Activated T-cell treated with anti-CD3 and anti-CD28 coated beads, Interleukin-2, amount 50 U/mL, for 72 hours (primary cell): ENCODE data around the gene HSPBP1. TPM values are rescaled to one million over a fixed set of nuclear protein-coding genes. Genes with fewer than 3 reads are reported as not detected.

Experiments used
- ATAC-seq, 2 donors: fragments of 150-1000 bp; cut with Tn5 transposase; replicated peaks in 1 of 2; 2 replicates each; pipeline ENCODE4 v1.10.0; 2021; ENCODE audit warnings: moderate library complexity in 2 of 2, mild to moderate bottlenecking in 1 of 2
- DNase-seq, 2 donors: peaks; one replicate each; pipeline ENCODE4 v3.0.0; 2021 to 2022; ENCODE audit warnings: mixed read lengths in 1 of 2
- H3K27ac Mint-ChIP-seq: one replicate; pipeline ENCODE4 v1.8.0; 2022; ENCODE audit warnings: mild to moderate bottlenecking, moderate library complexity, mixed read lengths
- H3K27me3 Mint-ChIP-seq: one replicate; pipeline ENCODE4 v1.8.0; 2022; ENCODE audit warnings: low read depth, mixed read lengths
- H3K36me3 Mint-ChIP-seq, 2 donors: one replicate each; pipeline ENCODE4 v1.8.0; 2022; ENCODE audit warnings: mixed read lengths in 2 of 2, mild to moderate bottlenecking in 1 of 2; ENCODE audit not compliant: insufficient read depth in 2 of 2
- H3K4me1 Mint-ChIP-seq: one replicate; pipeline ENCODE4 v1.8.0; 2022; ENCODE audit warnings: low read depth, mixed read lengths
- H3K4me3 Mint-ChIP-seq, 2 donors: one replicate each; pipeline ENCODE4 v1.8.0; 2022; ENCODE audit warnings: mild to moderate bottlenecking in 2 of 2, mixed read lengths in 2 of 2, moderate library complexity in 2 of 2
- H3K9me3 Mint-ChIP-seq, 2 donors: one replicate each; pipeline ENCODE4 v1.8.0; 2022; ENCODE audit warnings: mixed read lengths in 2 of 2
- total RNA-seq, 2 donors: library from RNA; stranded (reverse); gene quantifications; one replicate each; pipeline ENCODE4 v1.2.3, GENCODE V29; 2022

The HSPBP1 gene
- total RNA-seq, 2 donors from 2014 or later = 23.9 to 31.1 TPM

DNA sequence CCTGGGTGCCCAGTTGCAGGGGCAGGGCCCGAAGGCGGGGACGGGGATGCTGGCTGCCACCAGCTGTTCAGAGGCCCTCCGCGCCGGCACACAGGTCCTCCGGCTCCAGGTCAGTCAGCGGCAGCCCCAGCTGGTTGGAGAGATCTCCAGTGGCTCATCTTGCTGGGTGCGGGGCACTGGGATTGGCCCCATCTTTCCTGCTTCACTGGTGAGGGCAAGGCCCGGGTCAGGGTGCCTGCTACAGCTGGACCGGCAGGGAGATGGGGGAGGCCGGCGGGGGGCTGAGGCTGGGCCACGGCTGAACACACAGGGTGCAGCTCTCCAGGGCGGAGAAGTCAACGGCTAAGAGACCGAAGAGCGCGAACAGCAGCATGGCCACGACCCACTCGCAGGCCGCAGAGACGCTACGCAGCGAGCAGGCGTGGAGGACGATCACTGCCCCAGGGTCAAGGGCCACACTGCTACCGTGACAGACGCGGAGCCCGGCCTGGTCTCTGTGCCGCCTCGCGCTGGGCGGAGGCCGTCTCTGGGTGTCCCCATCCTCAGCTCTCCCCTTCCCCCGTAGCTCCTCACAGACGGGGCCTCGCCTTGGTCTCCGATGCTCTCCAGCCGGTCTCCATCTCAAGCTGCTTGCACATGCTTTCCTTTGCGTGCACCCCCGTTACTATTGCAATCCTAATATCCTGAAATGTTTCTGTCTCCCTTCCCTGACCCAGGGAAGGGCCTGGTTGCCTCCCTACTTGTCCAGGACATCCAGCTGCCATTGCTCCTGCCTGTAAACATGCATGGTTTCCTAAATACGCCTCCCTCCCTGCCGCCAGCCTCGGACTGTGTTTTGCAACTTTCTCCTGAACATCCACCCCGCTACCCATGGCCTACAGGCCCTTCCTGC, 33.0 kb upstream of the HSPBP1 start:
- DNase-seq (no peak), ATAC-seq (no peak)
- H3K4me1 Mint-ChIP-seq = no peaks in the 10 kb centered on the region
- H3K36me3 Mint-ChIP-seq = no peaks in the 10 kb centered on the region
- H3K27me3 Mint-ChIP-seq = no peaks in the 10 kb centered on the region
- peak overlapping the region in 1 of 2 donors; percentile 5 for H3K4me3 Mint-ChIP-seq
- H3K27ac Mint-ChIP-seq = no peak overlapping the region
- H3K9me3 Mint-ChIP-seq = no peaks in the 10 kb centered on the region

DNA sequence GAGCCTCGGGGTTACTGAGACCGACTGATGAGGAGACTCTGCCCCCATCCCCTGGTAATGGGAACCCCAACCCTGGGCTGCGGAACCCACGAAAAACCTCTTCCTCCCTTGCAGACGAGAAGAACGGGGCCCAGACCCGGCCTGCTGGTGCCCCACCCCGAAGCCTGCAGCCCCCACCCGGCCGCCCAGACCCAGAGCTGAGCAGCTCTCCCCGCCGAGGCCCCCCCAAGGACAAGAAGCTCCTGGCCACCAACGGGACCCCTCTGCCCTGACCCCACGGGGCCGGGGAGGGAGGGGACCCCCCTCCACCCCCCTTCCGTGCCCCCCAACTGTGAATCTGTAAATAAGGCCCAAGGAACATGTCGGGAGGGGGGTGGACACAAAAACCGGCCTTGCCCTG, 31.9 kb upstream of the HSPBP1 start:
- H3K4me1 Mint-ChIP-seq = no peaks in the 10 kb centered on the region
- ATAC-seq (no peak), DNase-seq (no peak)
- no peaks in the 10 kb centered on the region for H3K9me3 Mint-ChIP-seq
- H3K36me3 Mint-ChIP-seq = no peaks in the 10 kb centered on the region
- no peaks in the 10 kb centered on the region for H3K27me3 Mint-ChIP-seq
- H3K4me3 Mint-ChIP-seq = no peak overlapping the region
- no peak overlapping the region for H3K27ac Mint-ChIP-seq

DNA sequence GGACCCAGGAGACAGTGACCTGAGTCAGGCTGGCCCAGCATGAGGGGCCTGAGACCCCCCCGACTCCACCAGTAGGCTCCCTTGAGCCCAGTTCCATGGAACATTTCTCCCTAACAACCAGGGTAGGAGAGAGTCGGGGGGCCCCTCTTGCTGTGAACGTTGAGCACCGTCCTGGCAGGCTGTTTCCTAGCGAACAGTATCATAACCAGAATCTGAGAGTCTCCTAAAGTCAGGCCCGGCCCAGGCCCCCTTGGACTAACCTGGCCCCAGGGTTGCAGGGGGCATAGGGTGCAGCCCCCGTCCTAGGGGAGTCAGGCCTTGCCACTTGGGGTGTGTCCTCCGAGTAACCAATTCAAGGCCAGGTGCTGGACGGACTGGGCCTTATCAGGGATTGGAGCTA, 31.5 kb upstream of the HSPBP1 start:
- Mint-ChIP-seq H3K36me3 (no peaks in the 10 kb centered on the region), H3K27me3 (no peaks in the 10 kb centered on the region), H3K4me3 (no peak overlapping the region), H3K9me3 (no peaks in the 10 kb centered on the region), H3K27ac (no peak overlapping the region), H3K4me1 (no peaks in the 10 kb centered on the region)
- DNase-seq = no peak
- ATAC-seq = no peak

DNA sequence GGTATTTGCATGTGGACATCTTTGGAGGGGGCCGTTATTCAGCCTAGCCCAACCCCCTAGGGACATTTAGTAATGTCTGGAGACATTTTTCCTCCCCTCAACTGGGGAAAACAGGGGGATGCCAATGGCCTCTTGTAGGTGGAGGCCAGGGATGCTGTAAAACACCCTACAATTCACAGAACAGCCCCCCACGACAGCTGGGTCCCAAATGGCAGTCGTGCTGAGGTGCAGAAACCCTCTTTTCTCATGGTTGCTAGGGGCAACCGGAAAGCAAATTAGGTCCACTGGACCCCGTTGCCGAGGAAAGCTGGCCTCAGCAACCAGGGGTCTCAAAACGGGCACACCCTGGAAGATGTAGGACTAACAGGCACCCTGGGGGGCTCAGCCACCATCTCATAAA, 30.6 kb upstream of the HSPBP1 start:
- Mint-ChIP-seq H3K4me1 (peaks cover 4% of the 10 kb centered on the region), H3K27ac (no peak overlapping the region), H3K36me3 (no peaks in the 10 kb centered on the region), H3K27me3 (no peaks in the 10 kb centered on the region), H3K9me3 (no peaks in the 10 kb centered on the region), H3K4me3 (no peak overlapping the region)
- DNase-seq (no peak), ATAC-seq (no peak)

DNA sequence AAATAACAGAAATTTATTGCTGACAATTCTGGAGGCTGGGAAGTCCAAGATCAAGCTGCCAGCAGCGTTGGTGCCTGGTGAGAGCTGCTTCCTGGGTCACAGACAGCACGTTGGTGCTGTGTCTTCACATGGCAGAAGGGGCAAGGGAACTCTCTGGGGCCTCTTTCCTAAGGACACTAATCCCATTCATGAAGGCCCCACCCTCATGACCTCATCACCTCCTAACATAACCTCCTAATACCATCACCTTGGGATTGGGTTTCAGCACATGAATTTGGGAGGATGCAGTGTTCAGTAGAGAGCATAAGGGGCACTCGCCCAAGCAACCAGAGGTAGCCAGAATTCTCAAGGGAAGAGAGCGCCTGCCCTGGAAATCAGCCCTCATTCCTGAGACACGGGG, 29.5 kb upstream of the HSPBP1 start:
- no peaks in the 10 kb centered on the region for H3K27me3 Mint-ChIP-seq
- no peak overlapping the region for H3K27ac Mint-ChIP-seq
- no peak for ATAC-seq
- DNase-seq = no peak
- H3K36me3 Mint-ChIP-seq = no peaks in the 10 kb centered on the region
- H3K9me3 Mint-ChIP-seq = no peaks in the 10 kb centered on the region
- no peak overlapping the region for H3K4me3 Mint-ChIP-seq
- peaks cover 4% of the 10 kb centered on the region for H3K4me1 Mint-ChIP-seq

DNA sequence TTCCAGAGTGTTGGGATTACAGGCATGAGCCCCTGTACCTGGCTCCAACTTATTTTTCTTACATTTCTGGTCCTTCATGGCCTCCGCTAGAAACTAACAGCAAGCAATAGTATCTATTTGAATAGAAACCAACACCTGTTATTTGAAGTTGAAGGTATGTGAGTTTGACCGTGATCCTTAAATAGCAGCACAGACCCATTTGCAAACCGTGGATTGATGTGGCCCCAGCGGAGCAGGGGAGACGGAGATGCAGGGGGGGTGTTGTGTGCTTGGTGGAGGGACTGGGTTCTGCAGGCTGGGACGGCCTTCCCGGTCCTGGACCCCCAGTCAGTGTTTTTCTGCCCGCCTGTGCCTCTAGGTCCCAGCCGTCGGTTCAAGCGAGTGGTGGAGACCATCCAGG, 28.4 kb upstream of the HSPBP1 start:
- Mint-ChIP-seq H3K27ac (no peak overlapping the region), H3K4me3 (no peak overlapping the region), H3K4me1 (peaks cover 4% of the 10 kb centered on the region), H3K27me3 (no peaks in the 10 kb centered on the region), H3K9me3 (no peaks in the 10 kb centered on the region), H3K36me3 (no peaks in the 10 kb centered on the region)
- no peak for DNase-seq
- no peak for ATAC-seq

DNA sequence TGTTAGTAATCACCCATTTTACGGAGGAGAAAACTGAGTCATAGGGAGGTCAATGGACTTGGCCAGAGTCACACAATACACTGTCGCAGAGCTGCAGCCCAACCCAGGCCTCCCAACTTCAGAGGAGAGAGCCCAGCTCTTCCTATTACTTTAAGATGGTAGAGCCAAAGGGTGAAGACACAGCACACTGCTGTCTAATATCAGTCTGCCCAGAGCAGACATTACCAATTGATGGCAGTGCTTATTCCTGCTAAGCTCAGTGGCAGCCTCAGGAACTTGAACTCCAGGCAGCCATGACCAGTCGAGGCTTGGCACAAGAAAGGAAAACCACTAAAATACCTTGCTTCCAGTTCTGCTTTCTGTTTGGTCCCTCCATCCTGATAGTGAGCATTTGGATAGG, 26.8 kb upstream of the HSPBP1 start:
- H3K9me3 Mint-ChIP-seq = no peaks in the 10 kb centered on the region
- ATAC-seq = no peak
- no peak for DNase-seq
- no peak overlapping the region for H3K27ac Mint-ChIP-seq
- H3K36me3 Mint-ChIP-seq = no peaks in the 10 kb centered on the region
- H3K4me1 Mint-ChIP-seq = peaks cover 10% of the 10 kb centered on the region
- no peak overlapping the region for H3K4me3 Mint-ChIP-seq
- H3K27me3 Mint-ChIP-seq = no peaks in the 10 kb centered on the region

DNA sequence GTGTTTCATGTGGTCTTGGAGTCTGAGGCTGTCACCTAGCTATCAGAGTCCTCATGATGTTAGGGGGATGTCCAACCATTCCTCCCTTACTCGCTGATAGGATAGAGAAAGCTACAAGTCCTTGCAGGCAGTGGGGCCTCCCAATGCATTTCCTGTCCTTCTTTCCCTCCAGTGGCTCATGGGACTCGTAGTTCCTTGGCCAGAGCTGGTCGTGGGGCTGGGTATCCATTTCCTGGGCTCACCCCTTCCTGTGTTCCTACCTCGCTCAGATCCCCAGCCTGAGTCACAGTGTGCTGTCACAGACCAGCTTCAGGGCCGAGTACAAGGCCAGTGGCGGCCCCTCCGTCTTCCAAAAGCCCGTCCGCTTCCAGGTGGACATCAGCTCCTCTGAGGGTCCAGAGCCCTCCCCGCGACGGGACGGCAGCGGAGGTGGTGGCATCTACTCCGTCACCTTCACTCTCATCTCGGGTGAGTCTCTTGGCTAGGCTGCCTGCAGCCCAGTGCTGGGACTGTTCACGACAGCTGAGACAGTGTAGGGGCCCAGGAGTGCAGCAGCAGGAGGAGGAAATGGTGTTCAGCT, 26.2 kb upstream of the HSPBP1 start:
- H3K4me3 Mint-ChIP-seq = no peak overlapping the region
- no peak for DNase-seq
- no peak overlapping the region for H3K27ac Mint-ChIP-seq
- peaks cover 16% of the 10 kb centered on the region for H3K4me1 Mint-ChIP-seq
- no peaks in the 10 kb centered on the region for H3K27me3 Mint-ChIP-seq
- no peaks in the 10 kb centered on the region for H3K9me3 Mint-ChIP-seq
- no peaks in the 10 kb centered on the region for H3K36me3 Mint-ChIP-seq
- no peak for ATAC-seq

DNA sequence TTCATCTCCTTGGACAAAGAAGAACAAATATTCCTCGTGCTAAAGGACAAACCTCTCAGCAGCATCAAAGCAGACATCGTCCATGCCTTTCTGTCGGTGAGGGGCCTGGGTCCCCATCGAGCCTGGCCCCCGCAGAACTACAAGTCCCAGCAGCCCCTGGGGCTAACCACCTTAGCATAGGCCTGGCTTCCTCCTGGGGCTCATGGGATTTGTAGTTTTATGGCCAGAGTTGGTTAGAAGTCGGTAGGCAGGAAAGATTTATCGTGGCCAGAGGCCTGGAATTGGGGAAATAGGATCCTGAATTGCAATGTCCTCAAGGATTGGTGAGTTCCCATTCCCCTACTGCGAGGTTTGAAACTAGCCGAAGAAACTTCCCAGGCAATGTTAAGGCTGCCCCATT, 25.6 kb upstream of the HSPBP1 start:
- Mint-ChIP-seq H3K36me3 (no peaks in the 10 kb centered on the region), H3K27me3 (no peaks in the 10 kb centered on the region), H3K27ac (no peak overlapping the region), H3K9me3 (no peaks in the 10 kb centered on the region), H3K4me1 (peaks cover 16% of the 10 kb centered on the region), H3K4me3 (no peak overlapping the region)
- DNase-seq (peak; percentile 47 to 56), ATAC-seq (peak; percentile 50 to 56)

DNA sequence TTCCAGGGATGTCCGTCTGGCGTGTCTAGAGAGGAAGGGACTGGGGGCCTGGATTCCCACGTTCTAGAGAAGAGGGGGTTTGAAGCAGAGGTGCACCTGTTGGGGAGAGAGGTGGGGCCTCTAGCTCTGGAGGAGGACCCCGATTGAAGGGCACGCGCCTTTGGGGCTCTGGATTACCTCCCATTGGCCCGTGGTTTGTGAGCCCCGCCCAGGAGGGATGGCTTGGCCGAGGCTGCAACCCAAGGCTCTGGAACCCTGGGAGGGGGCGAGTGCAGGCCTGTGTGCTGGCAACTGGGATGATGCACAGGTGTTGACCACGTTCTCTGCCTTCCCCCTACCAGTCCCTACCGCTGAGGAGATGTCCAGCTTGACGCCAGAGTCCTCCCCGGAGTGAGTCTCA, 25.1 kb upstream of the HSPBP1 start:
- H3K27me3 Mint-ChIP-seq = no peaks in the 10 kb centered on the region
- peaks cover 16% of the 10 kb centered on the region for H3K4me1 Mint-ChIP-seq
- DNase-seq (no peak), ATAC-seq (no peak)
- H3K4me3 Mint-ChIP-seq = no peak overlapping the region
- H3K9me3 Mint-ChIP-seq = no peaks in the 10 kb centered on the region
- H3K27ac Mint-ChIP-seq = no peak overlapping the region
- no peaks in the 10 kb centered on the region for H3K36me3 Mint-ChIP-seq

DNA sequence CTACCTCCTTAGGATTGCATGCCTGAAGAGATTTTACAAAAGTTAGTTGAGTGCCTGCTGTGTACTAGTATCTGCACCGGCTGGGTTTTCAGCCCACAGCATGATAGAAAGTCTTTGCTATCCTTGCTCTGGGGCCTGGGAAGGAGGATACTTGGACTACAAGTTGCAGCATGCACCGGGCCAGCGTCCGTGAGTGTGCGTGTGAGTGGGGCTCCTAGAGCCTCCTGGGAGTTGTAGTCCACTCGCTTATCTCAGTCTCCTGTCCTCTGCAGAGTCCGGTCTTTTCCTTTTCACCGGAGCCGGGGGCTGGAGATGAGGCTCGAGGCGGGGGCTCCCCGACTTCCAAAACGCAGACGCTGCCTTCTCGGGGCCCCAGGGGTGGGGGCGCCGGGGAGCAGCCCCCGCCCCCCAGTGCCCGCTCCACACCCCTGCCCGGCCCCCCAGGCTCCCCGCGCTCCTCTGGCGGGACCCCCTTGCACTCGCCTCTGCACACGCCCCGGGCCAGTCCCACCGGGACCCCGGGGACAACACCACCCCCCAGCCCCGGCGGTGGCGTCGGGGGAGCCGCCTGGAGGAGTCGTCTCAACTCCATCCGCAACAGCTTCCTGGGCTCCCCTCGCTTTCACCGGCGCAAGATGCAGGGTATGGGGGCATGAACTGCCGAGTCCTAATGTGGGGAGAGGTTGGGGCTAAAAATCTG, 24.5 kb upstream of the HSPBP1 start:
- H3K27ac Mint-ChIP-seq = no peak overlapping the region
- DNase-seq (peak in 1 of 2 donors; percentile 20), ATAC-seq (no peak)
- no peaks in the 10 kb centered on the region for H3K9me3 Mint-ChIP-seq
- H3K27me3 Mint-ChIP-seq = no peaks in the 10 kb centered on the region
- no peak overlapping the region for H3K4me3 Mint-ChIP-seq
- peaks cover 16% of the 10 kb centered on the region for H3K4me1 Mint-ChIP-seq
- H3K36me3 Mint-ChIP-seq = no peaks in the 10 kb centered on the region

DNA sequence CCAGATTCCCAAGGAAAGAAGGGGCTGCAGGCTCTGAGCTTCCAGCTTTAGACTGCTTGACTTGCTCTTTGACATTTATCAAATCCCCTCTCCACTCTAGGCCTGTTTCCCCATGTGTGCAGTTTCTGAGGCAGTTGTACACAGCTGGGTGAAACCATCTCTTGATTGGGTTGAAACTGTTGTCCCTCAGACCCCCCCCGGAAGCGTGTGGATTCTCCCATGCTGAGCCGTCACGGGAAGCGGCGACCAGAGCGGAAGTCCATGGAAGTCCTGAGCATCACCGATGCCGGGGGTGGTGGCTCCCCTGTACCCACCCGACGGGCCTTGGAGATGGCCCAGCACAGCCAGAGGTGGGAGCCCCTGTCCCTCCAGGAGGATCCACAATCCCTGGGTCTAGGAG, 23.6 kb upstream of the HSPBP1 start:
- Mint-ChIP-seq H3K4me1 (peaks cover 16% of the 10 kb centered on the region), H3K27me3 (no peaks in the 10 kb centered on the region), H3K4me3 (no peak overlapping the region), H3K27ac (no peak overlapping the region), H3K9me3 (no peaks in the 10 kb centered on the region), H3K36me3 (no peaks in the 10 kb centered on the region)
- no peak for ATAC-seq
- DNase-seq = no peak

DNA sequence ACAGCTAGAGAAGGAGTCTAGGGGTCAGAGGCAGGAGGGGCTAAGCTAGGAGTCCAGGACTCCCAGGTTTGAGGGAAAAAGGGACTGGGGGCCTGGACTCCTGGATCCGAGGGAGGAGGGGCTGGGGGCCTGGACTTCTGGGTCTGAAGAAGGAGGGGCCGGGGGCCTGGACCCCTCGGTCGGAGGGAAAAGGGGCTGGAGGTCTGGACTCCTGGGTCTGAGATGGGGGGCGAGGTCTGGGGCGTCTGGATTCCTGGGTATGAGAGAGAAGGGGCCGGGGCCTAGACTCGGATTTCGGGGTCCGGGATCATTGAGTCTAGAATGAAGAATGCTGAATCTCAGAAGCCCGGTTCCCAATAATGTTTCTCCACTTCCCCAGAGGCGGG, 22.4 kb upstream of the HSPBP1 start:
- no peak for ATAC-seq
- Mint-ChIP-seq H3K27me3 (no peaks in the 10 kb centered on the region), H3K4me1 (peaks cover 16% of the 10 kb centered on the region), H3K9me3 (no peaks in the 10 kb centered on the region), H3K4me3 (peak overlapping the region; percentile 90 to 91), H3K27ac (no peak overlapping the region), H3K36me3 (no peaks in the 10 kb centered on the region)
- DNase-seq = no peak
